GM19025 (cell line): Measurements from ENCODE around the gene POLR2C.
"Not testable (repeated sequence)": the region's sequence is repeated elsewhere in the genome, so short reads cannot be mapped to it uniquely, and the experiment has no call there.

Experiments
- ATAC-seq: cut with Tn5 transposase; IDR thresholded peaks from one replicate; pipeline ENCODE4 v1.9.1; 2021; ENCODE audit warnings: mild to moderate bottlenecking, low read depth, moderate library complexity; ENCODE audit not compliant: unreplicated experiment

POLR2C gene

DNA sequence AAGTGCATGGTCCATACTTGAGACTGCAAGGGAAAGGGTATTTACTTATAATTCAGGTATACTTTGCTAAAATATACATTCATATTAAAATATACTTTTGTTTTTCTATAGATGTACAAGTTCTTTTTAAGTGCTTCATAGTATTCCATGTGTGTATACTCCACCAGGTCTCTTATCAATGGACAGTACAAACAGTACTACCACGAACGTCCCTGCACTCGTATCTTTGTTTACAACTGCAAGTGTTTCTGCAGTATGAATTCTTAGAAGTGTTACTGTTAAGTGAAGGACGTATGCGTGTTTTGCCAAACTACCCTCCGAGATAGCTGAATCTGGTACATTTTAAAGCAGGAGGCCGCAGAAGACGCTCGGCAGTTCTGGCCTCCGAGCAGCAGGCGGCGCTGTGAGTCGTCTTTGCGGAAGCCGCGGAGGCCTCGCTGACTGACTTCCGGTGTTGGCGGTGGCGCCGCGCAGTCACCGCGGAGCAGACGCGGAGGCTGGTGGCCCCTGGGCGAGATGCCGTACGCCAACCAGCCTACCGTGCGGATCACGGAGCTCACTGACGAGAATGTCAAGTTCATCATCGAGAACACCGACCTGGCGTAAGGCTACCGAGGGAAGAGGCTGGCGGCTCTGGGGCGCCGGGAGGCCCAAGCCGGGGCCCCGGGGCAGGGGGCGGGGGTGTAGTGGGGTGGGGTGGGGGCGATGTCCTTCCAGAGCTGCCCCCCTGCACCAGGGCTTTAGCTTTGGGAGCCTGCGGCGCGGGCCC lies at the start of gene POLR2C:
Gene POLR2C (plus strand): TSS at position 471 of the 769 bp plus-strand sequence. CDS start 46 bp downstream, at position 517.
- ATAC-seq = peak; percentile 94

DNA sequence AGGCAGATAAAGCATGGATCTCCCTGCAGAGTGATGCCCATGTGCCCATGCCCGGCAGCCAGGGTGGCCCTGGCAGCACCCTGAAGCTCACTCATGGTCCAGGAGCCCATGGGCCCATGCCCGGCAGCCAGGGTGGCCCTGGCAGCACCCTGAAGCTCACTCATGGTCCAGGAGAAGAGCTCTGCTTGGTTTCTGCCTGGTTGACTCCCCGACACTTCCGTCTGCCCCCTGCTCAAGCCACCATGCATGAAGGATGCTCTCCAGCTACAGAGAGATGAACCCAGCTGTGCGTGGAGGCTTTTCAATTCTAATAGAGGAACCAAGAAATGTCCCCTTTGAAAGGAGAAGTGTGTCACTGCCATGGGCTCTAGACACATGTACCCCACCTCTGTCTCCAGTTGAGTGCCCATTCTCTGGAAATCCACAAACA lies 49.2 kb upstream of the POLR2C start:
- no peak for ATAC-seq

DNA sequence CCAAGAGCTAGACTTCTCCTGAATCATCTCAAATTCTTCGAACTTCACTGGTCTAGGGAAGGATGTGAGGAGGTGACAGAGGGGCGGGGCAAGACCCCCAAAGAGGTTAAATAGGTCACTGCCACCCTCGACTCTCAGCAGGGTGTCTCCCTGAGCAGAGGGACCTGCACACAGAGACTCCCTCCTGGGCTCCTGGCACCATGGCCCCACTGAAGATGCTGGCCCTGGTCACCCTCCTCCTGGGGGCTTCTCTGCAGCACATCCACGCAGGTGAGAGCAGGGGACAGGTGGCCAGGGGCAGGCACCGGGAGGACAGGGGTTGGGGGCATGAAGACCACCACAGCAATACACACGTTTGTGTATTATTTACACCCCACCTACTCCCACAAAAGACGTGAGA lies 48.7 kb upstream of the POLR2C start:
- ATAC-seq = no peak

DNA sequence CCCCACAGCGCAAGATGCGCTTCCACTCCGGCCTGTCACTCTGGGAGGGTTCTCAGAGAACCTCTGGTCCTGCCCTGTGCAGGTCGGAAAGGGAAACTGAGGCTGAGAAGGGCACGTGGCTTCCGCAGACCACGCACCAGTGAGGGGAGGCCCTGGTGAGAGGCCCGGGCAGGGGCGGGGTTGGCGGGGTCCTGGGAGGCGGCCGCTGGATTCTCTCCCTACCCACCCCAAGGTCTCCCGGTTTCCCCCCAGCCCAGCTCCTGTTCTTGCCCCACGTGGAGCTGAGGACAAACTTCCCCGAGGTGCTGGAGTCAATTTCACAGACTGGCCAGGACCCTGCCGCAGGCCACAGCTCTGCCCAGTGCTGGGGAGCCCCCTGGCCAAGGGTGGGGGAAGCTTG lies 46.4 kb upstream of the POLR2C start:
- no peak for ATAC-seq

DNA sequence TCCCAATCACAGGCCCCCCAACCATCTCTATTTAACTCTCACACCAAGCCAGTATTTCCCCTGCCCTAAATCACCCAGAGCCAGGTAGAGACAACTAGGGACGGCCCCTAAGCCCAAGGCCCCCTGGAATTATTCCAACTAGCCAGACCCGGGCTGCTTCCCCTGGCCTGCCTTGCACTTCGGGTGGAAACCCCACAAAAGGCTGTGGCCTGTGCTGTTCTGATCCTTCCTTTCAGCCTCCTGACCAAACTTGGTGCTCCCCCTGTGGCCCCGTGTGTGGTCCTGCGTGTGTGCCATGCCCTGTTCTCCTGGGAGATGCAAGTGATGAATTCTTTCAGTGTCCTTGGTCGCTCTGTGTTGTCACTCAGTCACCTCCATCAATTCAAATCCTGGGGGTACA lies 43.0 kb upstream of the POLR2C start:
- no peak for ATAC-seq

DNA sequence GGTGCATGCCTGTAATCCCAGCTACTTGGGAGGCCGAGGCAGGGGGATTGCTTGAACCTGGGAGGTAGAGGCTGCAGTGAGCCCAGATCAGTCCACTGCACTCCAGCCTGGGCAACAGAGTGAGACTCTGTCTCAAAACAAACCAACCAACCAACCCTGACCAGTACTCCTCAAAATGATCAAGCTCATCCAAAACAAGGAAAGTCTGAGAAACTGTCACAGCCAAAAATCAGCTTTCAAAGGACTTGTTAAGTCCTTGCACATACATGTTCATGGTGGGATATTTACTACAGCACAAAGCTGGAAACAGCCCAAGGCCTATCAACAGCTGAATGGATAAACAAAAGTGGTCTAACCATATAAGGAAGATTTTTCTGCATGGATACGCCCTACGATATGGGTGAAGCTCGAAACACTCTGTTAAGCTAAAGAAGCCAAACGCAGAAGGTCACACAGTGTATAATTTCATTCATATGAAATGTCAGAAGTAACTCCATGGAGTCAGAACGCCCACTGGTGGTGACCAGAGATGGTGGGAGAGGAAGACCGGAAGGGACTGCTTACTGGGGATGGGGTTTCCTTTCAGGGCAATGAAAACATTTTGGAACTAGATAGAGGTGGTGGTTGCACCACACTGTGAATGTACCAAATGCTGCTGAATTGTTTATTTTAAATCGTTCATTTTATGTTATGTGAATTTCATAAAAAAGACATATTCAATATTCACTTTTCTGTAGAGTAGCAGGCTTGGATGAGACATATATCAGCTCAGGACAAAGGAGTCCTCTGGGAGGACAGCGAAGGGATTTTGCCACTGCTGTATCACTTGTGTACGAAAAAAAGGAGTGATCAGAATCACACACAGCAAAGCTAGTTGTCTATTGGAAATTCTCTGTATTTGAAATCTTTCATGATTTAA lies 40.2 kb upstream of the POLR2C start:
- no peak for ATAC-seq

DNA sequence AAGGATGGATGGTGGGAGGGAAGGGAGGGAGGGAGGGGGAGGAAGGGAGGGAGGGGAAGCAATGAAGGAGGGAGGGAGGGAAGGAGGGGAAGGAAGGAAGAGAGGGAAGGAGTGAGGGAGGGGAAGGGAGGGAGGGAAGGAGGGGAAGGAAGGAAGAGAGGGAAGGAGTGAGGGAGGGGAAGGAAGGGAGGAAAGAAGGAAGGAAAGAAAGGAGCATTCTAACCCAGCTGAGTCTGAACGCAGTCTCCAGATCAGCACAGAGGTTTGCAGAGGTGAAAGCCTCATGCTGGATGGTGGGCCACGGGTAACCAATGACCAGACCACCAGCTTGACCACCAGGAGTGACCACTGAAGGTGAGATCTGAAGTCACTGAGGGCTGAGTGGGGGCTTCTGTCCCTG lies 39.3 kb upstream of the POLR2C start:
- no peak for ATAC-seq

DNA sequence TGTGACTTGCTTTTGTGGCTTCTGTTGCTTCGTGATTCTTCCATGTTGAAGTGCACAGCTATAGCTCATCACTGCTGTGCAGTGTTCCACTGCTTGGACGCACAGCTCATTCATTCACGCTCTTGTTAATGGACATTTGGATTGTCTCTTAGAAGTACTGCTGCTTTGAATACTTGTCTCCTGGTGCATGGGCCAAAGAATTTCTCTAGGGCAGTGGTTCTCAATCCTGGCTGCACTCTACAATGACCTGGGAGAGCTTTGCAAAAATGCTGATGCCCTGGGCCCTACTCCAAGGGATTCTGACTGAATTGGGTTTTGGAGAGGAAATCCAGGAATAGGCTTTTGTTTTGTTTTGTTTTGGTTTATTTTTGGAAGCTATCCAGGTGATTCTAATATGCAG lies 37.9 kb upstream of the POLR2C start:
- no peak for ATAC-seq

DNA sequence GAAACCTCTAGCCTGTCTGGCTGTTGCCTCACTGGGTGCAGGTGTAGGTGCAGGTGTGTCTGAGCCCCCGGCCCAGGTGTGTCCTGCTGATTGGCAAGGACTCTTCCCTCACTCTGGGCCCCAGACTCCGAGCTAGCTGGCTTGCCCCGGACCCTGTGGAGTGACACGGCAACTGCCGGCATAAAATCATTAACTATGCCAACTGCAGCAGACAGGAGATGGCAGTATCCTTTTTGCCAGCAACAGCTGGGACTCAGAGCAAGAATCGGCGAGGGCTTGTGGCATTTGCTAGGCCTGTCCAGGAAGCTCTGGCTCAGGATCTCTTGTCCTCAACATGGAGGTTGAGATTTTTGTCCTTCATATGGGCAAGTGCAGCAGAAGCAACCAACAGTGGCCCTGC lies 36.1 kb upstream of the POLR2C start:
- ATAC-seq = no peak

DNA sequence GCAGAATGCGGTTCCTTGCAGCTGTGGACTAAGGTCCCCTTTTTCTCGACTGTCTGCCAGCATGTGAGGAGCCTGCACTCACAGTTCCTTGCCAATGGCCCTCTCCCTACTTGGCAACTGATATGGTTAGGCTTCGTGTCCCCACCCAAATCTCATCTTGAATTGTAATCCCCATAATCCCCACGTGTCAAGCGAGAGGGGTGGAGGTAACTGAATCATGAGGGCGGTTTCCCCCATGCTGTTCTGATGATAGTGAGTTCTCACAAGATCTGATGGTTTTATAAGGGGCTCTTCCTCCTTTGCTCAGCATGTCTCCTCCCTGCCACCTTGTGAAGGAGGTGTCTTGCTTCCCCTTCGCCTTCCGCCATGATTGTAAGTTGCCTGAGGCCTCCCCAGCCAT lies 35.2 kb upstream of the POLR2C start:
- no peak for ATAC-seq

DNA sequence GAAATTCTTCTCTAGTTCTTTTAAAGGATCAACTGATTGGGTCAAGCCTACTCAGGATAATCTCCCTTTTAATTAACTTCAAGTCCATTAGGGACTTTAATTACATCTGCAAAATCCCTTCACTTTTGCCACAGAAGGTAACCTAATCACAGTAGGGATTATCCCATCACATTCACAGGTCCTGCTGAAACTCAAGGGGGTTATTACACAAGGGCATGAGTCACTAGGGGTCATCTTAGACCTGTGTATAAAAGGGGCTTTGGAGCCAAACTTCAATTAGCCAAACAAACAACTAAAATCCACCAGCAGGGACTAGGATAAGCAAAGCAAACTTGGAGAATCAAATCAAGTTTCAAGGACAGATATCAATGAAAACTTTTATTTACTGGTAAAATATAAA lies 34.7 kb upstream of the POLR2C start:
- no peak for ATAC-seq

DNA sequence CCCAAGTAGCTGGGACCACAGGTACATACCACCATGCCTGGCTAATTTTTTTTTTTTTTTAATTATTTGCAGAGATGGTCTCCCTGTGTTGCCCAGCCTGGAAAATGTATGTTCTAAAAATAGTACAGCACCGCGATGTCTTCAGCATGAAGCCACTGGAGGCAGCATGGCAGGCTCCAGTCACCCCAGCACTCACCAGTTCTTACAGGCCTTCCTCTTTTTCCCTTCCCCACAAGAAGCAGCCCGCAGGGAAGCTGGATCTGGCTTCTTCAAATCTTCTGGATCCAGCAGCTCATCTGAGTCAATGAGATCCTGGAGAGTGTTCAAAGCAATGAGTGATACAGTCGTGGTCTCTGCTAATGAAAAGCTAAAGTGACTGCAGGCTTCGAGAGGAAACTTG lies 31.5 kb upstream of the POLR2C start:
- ATAC-seq = no peak

DNA sequence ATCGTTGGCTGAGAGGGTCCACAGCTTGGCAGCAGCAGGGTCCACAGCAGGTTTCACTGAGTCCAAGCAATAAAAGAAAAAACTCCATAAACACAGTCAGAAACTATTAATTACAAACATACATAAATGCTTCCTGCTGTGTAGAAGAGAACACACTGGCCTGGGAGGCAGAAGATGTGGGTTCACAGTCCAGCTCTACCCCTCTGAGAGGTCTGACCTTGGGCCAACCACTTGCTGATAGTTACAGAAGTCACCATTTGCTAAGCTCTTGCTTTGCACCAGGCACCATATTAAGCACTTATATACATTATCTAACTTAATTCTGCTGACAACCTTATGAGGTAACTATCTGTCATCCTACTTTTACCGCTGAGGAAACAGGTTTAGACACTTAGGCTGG lies 30.0 kb upstream of the POLR2C start:
- no peak for ATAC-seq

DNA sequence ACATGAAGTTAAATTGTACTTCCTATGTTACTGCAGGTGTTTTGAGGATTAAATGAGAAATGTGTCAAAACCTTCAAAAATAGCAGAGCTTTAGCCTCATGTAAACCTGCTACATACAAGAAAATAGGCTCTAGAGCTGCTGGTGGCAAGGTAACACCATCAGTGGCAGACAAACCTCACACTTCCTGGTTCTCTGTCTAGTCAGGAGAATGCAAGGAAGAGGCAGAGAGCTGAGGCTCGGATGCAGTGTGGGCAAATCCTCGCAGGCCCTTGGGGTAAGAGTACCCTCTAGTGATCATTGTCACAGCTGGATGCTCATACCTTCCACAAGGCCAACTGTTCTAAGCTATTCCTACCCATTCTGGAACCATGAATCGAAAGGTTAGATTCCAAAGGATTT lies 29.5 kb upstream of the POLR2C start:
- ATAC-seq = no peak

DNA sequence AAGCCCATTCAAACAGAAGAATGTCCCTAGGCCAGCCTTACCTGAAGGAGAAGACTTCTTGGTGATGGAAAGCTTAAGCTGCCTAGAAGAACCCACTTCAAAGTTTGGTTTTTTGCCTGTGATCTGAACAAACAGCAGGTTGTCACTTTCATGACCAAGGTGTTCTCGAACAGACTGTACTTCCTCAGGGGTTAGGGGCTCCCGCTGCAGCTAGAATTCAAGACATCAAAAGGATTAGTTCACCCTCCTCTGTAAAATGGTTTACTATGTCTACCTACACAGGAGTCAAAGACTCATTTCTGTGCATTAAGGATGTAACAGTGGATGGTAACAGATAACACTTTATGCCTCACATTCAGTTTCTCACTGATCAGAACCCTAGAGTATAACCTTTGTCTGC lies 28.5 kb upstream of the POLR2C start:
- no peak for ATAC-seq

DNA sequence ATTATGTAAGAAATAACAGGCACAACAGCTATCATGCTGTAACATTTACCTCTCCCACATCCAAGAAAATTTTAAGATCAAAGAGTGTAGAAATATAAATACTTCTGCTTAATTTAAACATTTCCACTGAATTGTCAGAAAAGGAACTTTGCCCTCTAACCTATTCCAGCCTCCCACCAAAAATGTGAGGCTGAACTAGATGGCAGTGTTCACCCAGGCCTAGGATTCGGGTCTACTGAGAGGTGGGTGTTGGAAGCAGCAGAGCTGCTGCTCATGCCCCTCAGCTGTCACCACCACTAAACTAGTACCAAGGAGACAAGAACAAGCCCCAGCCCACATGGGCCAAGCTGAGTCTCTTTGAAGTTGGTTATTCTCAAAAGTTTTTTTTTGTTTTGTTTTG lies 26.6 kb upstream of the POLR2C start:
- no peak for ATAC-seq

DNA sequence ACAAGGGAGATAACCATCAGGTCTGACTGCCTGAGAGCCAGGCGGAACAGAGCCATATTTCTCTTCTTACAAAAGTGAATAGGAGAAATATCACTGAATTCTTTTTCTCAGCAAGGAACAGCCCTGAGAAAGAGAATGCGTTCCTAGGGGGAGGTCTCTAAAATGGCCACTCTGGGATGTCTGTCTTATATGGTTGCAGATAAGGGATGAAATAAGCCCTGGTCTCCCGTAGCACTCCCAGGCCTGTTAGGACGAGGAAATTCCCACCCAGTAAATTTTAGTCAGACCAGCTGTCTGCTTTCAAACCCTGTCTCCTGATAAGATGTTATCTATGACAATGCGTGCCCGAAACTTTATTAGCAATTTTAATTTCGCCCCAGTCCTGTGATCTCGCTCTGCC lies 22.5 kb upstream of the POLR2C start:
- not testable (repeated sequence) for ATAC-seq

DNA sequence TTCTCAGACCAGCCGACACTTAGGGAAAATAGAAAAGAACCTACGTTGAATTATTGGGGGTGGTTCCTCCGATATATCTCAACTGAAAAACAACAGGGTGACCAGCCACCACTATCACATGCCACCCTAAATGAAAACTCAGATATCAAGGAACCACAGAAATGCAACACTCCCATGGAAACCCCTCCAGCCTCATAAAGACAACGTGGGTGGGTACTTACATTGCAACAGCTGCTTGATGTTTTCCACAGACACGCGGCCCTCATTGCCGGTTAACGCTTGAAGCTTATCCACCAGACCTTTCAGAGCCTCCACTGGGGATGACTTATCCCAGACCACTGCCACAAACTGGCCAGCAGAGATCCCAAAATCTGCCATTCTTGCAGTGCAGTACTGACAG lies 21.9 kb upstream of the POLR2C start:
- not testable (repeated sequence) for ATAC-seq

DNA sequence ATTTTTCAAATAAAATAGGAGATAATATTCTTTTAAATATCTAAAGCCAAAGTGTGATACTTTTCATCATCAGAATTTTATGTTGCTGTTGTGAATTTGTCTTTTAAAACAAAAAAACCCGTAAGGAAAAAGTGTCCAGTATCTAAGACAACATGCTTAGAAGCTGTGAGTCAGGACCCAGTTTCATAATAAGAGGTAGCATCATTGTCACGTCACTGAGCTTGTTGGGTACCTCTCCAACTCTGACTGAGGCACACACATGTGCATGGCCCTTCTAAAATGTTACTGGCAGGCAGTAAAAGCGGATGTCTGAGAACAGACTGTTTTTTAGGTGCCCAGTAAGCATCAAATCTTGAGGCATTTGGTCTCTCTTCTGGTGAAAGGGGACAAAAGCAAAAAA lies 17.8 kb upstream of the POLR2C start:
- ATAC-seq = no peak

DNA sequence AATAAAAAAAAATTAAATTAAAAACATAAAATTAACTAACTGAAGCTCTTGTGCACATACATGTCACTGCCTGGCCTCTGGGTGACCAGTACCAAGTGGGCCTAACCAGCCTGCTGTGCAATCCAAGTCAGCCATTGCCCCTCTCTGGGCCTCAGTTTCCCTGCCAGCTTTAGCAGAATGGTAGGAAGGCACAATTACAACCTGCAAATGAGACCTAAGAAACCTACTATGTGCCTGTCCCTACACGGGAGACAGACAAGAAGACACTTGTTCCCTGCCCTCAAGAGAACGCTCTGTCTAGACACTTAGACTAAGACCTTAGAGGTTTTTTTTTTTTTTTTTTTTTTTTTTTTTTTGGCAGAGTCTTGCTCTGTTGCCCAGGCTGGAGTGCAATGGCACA lies 17.0 kb upstream of the POLR2C start:
- no peak for ATAC-seq

DNA sequence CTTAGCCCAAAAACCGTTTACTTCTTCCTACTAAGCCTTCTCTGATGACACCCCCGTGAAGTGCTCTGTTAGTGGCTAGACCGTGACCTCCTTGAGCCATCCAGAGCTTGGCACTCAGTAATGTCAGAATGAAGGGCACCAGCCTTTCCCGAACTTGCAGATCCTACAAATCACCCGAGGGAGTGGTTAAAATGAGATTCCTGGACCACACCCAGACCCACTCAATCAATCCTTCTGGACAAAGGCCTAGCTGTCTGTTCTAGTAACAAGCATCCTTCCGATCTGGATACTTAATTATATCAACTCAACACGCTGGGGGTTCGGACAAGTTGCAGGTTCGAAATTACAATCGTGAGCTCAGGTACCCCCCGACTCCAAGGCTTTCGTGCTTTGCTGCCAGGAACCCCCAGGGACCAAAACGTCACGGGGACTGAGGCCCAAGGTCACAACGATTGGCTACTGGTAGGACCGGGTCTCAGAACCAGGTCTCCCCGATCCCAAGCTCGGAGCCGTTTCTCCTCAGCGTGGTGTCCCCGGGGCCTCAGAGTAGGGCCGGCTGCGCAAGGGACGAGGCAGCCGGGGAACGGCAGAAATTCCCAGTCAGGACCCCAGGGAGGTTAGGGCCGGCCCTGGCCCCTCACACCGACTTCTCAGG lies 15.8 kb upstream of the POLR2C start:
- peak; percentile 22 for ATAC-seq
